ENCODE results near the gene SRSF5. TPM values are rescaled to one million over a fixed set of nuclear protein-coding genes. Genes with fewer than 3 reads are reported as not detected.
"Not testable (repeated sequence)": the region's sequence is repeated elsewhere in the genome, so short reads cannot be mapped to it uniquely, and the experiment has no call there.

Gene SRSF5
- total RNA-seq = 304 and 311 TPM in 2 replicates

DNA sequence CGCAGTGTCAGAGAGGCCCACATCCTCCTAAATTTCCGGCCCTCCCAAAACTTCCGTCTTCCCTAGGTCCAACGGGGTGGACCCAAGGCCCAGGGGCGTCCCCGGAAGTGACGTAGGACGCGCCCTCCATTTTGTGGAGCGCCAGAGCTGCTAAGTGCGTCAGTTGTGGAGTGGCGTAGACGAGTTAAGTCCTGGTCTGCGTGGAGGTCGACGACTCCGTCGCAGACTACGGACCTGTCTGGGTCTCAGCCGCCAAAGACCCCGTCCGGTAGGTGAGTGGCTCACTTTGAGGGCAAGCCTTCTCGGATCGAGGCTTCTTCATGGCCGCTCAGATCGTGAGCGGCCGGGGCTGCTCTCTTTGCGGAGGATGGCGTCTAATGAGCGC, at the start of gene SRSF5:
SRSF5 (plus strand) TSS at position 159 of the 385 bp plus-strand sequence. CDS start 1,015 bp downstream, outside the sequence.
- Mint-ChIP-seq H3K4me1 (ENCODE audit: low read depth) (peaks cover 68% of the 10 kb centered on the region), H3K36me3 (ENCODE audit: low read depth) (peaks cover 43% of the 10 kb centered on the region), H3K9me3 (peaks cover 7% of the 10 kb centered on the region), H3K27ac (peak within 1 kb of the TSS; percentile 98), H3K27me3 (ENCODE audit: insufficient read depth) (peaks cover 2% of the 10 kb centered on the region), H3K4me3 (peak within 1 kb of the TSS; percentile 94)
- DNase-seq (ENCODE audit: low spot score) = peak; percentile 92
- intact Hi-C loops (cut with micrococcal nuclease) = loop anchor here (1.0 to 10.0 kb wide), 11 partner anchors 40 to 1950 kb away; partner anchors contain the start of genes COX16, DCAF5, ERH and RAD51B

DNA sequence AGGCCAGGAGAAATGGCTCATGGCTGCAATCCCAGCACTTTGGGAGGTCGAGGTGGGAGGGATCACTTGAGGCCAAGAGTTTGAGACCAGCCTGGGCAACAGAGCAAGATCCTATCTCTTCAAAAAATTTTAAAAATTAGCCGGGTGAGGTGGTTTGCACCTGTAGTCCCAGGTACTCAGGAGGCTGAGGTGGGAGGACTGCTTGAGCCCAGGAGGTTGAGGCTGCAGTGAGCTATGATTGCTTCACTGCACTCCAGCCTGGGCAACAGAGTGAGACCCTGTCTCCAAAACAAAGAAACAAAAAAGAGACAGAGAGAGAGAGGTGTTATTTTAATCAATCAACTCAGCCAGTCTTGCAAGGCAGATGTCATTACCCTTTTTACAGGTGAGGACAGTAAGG, 48.3 kb upstream of the SRSF5 start:
- peaks cover 67% of the 10 kb centered on the region for H3K4me1 Mint-ChIP-seq (ENCODE audit: low read depth)
- H3K9me3 Mint-ChIP-seq; H3K27me3 Mint-ChIP-seq (ENCODE audit: insufficient read depth); intact Hi-C loops (cut with micrococcal nuclease); DNase-seq (ENCODE audit: low spot score): not testable (repeated sequence)
- peaks cover 30% of the 10 kb centered on the region for H3K36me3 Mint-ChIP-seq (ENCODE audit: low read depth)
- peak overlapping the region; percentile 7 for H3K4me3 Mint-ChIP-seq
- peak overlapping the region; percentile 36 for H3K27ac Mint-ChIP-seq

DNA sequence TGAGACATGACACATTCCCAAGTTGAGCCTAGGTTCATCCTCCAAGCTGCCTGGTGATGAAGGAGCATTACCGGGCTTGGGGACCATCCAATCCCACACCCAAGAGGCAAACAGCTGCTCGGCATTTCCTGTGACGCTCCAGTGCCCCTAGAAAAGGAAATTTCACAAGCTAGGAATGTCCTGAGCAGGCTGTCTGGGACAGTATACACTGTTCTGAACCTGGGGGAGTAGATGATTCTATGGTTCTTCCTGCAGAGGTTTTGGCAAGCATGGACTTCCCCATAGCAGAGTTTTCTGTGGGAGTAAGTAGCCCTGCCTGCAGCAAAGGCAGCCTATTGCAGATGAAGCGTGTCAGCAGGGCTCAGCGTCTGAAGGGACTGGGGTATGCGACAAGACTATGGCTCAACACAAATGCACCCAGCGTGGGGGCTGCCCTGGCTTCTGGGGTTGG, 47.4 kb upstream of the SRSF5 start:
- peak overlapping the region; percentile 30 for H3K27ac Mint-ChIP-seq
- H3K36me3 Mint-ChIP-seq (ENCODE audit: low read depth) = peaks cover 22% of the 10 kb centered on the region
- no peak for DNase-seq (ENCODE audit: low spot score)
- H3K9me3 Mint-ChIP-seq = no peaks in the 10 kb centered on the region
- peaks cover 2% of the 10 kb centered on the region for H3K27me3 Mint-ChIP-seq (ENCODE audit: insufficient read depth)
- intact Hi-C loops (cut with micrococcal nuclease) = no loop called here
- H3K4me3 Mint-ChIP-seq = peak overlapping the region; percentile 37
- peaks cover 58% of the 10 kb centered on the region for H3K4me1 Mint-ChIP-seq (ENCODE audit: low read depth)

DNA sequence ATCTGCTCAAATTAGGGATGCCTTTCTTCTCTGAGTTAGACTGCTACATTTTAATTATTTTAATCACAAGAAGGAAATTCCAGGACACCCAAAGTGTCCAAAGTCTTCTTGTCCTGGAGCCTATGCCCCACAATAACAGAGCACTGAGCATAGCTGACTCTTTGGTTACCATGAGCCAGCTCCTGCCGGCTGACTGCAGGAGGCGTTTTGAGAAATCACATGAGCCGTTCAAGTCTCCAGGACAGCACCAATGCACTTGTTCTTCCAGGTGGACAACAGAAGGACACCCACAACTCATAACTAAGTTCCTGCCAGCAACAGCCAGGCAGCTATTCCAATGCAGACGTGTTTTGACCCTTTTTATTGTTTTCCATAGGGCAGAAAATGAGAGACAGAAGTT, 46.0 kb upstream of the SRSF5 start:
- Mint-ChIP-seq H3K4me3 (no peak overlapping the region), H3K27me3 (ENCODE audit: insufficient read depth) (peaks cover 2% of the 10 kb centered on the region), H3K9me3 (no peaks in the 10 kb centered on the region), H3K4me1 (ENCODE audit: low read depth) (peaks cover 51% of the 10 kb centered on the region), H3K27ac (no peak overlapping the region), H3K36me3 (ENCODE audit: low read depth) (peaks cover 14% of the 10 kb centered on the region)
- intact Hi-C loops (cut with micrococcal nuclease) = no loop called here
- no peak for DNase-seq (ENCODE audit: low spot score)

DNA sequence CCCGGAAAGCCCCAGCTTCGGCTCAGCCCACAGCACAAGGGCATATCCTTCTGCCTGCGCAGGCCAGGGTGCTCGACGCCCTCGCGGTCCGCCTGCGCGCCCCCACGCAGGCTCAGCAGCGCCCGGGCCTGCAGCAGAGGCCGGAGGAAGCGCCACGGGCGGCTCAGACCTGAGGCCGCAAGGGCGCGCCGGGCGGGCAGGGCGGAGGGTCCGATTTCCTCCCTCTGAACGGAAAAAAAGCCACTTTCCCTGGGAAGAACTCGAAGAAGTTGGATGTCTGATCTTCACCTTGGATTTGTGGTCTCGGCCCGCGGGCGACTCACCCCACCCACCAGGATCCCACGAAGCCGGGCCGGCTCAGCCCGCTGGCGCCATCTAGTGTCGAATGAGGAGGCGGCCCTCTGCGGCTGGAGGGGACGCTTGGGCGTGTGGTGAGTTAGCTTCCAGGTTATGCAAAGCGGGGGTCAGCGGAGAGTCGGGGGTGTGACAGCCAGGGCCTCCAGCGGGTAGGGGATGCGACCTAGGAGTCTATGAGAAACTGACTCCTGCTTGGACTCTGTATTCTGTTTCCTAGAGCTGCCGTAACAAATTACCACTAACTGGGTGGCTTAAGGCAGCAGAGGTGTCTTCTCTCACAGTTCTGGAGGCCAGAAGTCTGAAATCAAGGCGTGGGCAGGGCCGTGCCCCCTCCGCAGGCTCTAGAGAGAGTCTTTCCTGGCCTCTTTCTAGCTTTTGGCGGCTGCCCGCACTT, 40.0 kb upstream of the SRSF5 start:
- peak; percentile 76 for DNase-seq (ENCODE audit: low spot score)
- peaks cover 38% of the 10 kb centered on the region for H3K4me1 Mint-ChIP-seq (ENCODE audit: low read depth)
- H3K9me3 Mint-ChIP-seq = no peaks in the 10 kb centered on the region
- no peaks in the 10 kb centered on the region for H3K27me3 Mint-ChIP-seq (ENCODE audit: insufficient read depth)
- intact Hi-C loops (cut with micrococcal nuclease) = loop anchor here (1.0 to 2.0 kb wide), 7 partner anchors 11 to 142 kb away; partner anchors contain the start of genes SRSF5 and SUSD6
- peak overlapping the region; percentile 72 for H3K4me3 Mint-ChIP-seq
- no peaks in the 10 kb centered on the region for H3K36me3 Mint-ChIP-seq (ENCODE audit: low read depth)
- H3K27ac Mint-ChIP-seq = peak overlapping the region; percentile 74

DNA sequence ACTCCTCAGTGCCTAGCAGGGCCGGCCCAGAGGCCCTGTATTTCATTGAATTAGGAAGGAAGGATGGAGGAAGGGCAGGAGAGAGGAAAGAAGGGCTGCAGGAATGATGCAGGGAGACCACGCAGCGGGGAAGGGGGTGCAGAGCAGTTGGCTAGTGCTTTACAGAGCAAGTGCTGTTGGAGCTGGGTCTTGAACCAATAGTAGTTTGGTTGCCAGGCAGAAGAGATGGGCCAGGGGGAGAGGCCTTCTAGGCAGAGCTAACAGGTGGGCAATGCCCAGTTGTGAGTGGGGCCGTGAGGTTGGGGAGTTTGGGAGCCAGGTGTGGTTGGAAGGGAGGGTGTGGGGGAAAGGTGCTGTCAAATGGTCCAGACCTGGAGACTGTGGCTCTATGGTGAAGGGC, 39.1 kb upstream of the SRSF5 start:
- DNase-seq (ENCODE audit: low spot score) = no peak
- Mint-ChIP-seq H3K4me1 (ENCODE audit: low read depth) (peaks cover 38% of the 10 kb centered on the region), H3K9me3 (no peaks in the 10 kb centered on the region), H3K36me3 (ENCODE audit: low read depth) (no peaks in the 10 kb centered on the region), H3K4me3 (peak overlapping the region; percentile 72), H3K27me3 (ENCODE audit: insufficient read depth) (peaks cover 2% of the 10 kb centered on the region), H3K27ac (peak overlapping the region; percentile 4)
- intact Hi-C loops (cut with micrococcal nuclease) = loop anchor here (1.0 to 2.0 kb wide), 6 partner anchors 39 to 143 kb away; partner anchors contain the start of genes SRSF5 and SUSD6

DNA sequence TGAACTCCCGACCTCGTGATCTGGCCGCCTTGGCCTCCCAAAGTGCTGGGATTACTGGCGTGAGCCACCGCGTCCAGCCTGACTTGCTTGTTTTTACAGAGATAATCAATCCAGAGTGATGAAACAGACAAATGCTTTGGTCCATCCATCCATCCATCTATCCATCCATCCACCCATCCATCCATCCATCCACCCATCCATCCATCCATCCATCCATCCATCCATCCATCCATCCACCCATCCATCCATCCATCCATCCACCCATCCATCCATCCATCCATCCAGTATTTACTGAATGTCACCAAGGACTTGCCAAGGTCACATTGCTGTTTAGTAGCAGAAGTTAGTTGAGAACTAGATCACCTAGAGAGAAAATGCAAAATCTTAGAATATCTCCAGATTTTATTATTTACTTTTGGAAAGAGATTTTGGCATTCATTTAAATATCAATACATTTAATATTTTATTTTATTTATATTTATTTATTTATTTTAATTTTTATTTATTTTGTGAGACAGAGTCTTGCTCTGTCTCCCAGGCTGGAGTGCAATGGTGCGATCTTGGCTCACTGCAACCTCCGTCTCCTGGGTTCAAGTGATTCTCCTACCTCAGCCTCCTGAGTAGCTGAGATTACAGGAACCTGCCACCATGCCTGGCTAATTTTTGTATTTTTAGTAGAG, 34.9 kb upstream of the SRSF5 start:
- H3K27ac Mint-ChIP-seq; H3K4me3 Mint-ChIP-seq; H3K27me3 Mint-ChIP-seq (ENCODE audit: insufficient read depth); H3K36me3 Mint-ChIP-seq (ENCODE audit: low read depth); DNase-seq (ENCODE audit: low spot score); H3K9me3 Mint-ChIP-seq: not testable (repeated sequence)
- H3K4me1 Mint-ChIP-seq (ENCODE audit: low read depth) = peaks cover 24% of the 10 kb centered on the region
- intact Hi-C loops (cut with micrococcal nuclease) = loop anchor here (2.0 kb wide), 1 partner anchor 297 kb away; no protein-coding TSS in a partner anchor

DNA sequence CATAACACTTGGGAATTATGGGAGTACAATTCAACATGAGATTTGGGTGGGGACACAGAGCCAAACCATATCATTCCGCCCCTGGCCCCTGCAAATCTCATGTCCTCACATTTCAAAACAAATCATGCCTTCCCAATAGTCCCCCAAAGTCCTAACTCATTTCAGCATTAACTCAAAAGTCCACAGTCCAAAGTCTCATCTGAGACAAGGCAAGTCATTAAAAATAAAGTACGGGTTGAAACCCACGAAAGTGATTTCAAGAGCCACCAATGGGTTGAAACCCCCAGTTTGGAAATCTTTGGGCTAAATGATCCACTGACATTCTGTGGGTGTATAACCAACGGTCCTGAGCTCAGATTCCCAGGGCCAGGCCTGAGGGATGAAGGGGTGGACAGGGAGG, 30.5 kb upstream of the SRSF5 start:
- H3K36me3 Mint-ChIP-seq (ENCODE audit: low read depth); H3K4me3 Mint-ChIP-seq; DNase-seq (ENCODE audit: low spot score); intact Hi-C loops (cut with micrococcal nuclease); H3K4me1 Mint-ChIP-seq (ENCODE audit: low read depth); H3K9me3 Mint-ChIP-seq; H3K27me3 Mint-ChIP-seq (ENCODE audit: insufficient read depth); H3K27ac Mint-ChIP-seq: not testable (repeated sequence)

DNA sequence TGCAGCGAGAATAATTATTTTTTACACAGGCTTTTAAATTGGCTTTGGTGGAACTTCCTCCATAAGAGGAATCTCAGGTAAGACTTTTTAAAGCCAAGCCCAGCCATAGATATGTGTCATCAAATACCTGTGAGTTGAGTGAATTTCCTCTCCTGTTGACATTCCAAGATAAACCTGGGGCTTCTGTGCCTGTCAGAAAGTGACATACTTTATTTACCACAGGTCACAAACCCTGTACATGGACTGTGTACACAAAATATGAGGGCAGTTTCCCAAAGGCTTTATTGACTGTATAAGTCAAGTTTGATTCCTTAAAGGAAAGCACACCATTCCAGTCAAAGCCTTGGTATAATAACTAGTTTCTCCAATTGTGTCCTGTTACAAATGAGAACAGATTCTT, 25.9 kb upstream of the SRSF5 start:
- intact Hi-C loops (cut with micrococcal nuclease) = no loop called here
- Mint-ChIP-seq H3K9me3 (peaks cover 4% of the 10 kb centered on the region), H3K27me3 (ENCODE audit: insufficient read depth) (no peaks in the 10 kb centered on the region), H3K27ac (no peak overlapping the region), H3K36me3 (ENCODE audit: low read depth) (peaks cover 2% of the 10 kb centered on the region), H3K4me3 (no peak overlapping the region), H3K4me1 (ENCODE audit: low read depth) (peaks cover 3% of the 10 kb centered on the region)
- DNase-seq (ENCODE audit: low spot score) = no peak

DNA sequence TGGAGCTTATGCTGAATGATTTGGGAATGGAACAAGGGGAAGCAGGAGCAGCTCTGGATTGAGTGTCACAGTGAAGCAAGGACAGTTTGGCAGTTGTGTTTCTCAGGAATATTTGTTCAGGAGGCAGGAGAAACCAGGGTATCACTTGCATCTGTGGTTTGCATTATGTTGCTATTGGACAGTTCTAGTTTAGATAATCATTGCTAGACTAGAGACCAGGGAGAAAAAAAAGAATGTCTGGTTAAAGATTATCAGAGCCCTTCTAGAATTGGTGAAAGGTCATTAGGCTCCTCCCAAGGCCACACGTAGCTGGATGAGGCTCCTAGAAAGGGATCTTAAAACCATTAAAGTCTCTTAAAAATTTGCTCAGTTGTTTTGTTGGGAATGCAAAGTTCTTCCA, 17.0 kb upstream of the SRSF5 start:
- Mint-ChIP-seq H3K4me3 (no peak overlapping the region), H3K27me3 (ENCODE audit: insufficient read depth) (peaks cover 2% of the 10 kb centered on the region), H3K27ac (no peak overlapping the region), H3K36me3 (ENCODE audit: low read depth) (no peaks in the 10 kb centered on the region), H3K4me1 (ENCODE audit: low read depth) (peaks cover 6% of the 10 kb centered on the region), H3K9me3 (no peaks in the 10 kb centered on the region)
- DNase-seq (ENCODE audit: low spot score) = no peak
- intact Hi-C loops (cut with micrococcal nuclease) = no loop called here

DNA sequence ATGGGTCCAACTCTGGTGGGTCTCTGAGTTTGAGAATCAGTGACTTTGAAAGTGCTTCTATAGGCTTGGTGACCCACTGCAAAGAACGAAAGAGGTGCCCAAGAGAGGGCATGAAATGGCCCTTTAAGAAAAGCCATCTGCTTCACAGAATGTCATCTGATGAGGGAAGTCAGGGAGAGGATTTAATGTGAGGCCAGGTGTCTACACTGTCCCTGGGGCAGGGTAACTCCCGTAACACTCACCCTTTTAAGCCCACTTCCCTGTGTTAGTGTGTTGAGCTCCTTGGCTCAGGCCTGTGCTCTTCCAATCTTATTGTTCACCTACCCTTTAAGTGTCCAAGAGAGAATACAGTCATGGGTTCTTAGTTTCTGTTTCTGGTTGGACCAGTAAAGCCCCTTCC, 16.4 kb upstream of the SRSF5 start:
- no peak overlapping the region for H3K4me3 Mint-ChIP-seq

DNA sequence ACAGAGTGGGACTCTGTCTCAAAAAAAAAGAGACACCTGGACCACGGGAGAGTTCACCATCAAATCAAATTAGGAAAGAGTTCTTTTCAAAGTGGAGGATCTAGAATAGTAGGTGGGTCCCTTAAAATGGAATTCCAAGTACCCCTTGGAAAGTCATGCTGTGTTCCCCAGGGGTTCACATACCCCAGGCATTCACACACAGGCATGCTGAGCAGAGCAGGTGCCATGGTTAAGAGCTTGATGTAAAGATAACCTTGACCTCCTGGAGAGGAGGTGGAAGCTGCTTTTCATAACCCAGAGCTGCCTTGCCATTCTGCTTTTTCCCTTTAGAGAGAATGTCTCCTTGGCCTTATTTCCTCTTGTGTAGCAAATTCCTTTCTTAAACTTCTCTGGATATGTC, 14.2 kb upstream of the SRSF5 start:
- Mint-ChIP-seq H3K4me3 (no peak overlapping the region), H3K9me3 (no peaks in the 10 kb centered on the region), H3K27me3 (ENCODE audit: insufficient read depth) (peaks cover 2% of the 10 kb centered on the region), H3K27ac (no peak overlapping the region), H3K4me1 (ENCODE audit: low read depth) (peaks cover 6% of the 10 kb centered on the region), H3K36me3 (ENCODE audit: low read depth) (no peaks in the 10 kb centered on the region)
- DNase-seq (ENCODE audit: low spot score) = no peak
- intact Hi-C loops (cut with micrococcal nuclease) = no loop called here

More for the DNA sequence above, 16.4 kb upstream of the SRSF5 start:
- Mint-ChIP-seq H3K27ac (no peak overlapping the region), H3K4me1 (ENCODE audit: low read depth) (peaks cover 10% of the 10 kb centered on the region), H3K36me3 (ENCODE audit: low read depth) (no peaks in the 10 kb centered on the region), H3K9me3 (no peaks in the 10 kb centered on the region), H3K27me3 (ENCODE audit: insufficient read depth) (peaks cover 2% of the 10 kb centered on the region)
- intact Hi-C loops (cut with micrococcal nuclease) = no loop called here
- DNase-seq (ENCODE audit: low spot score) = no peak

DNA sequence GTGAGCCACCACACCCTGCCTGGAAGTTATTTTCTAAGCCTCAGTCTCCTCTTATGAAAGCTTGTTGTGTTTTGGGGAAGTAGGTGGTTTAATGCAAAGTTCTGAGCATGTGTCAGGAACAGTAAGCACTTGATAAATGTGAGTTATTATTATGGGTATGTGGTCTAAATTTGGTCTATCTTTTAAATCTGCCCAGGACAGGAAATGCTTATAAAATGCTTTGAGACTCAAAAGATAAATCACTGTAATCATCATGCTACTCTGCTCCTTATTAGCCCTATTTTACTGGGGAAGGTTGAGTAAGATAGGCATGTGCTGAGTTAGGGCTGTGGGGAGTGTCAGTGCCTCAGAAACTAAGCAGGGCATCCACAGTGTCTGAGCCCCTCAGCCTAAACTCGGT, 13.1 kb upstream of the SRSF5 start:
- intact Hi-C loops (cut with micrococcal nuclease) = no loop called here
- Mint-ChIP-seq H3K27ac (no peak overlapping the region), H3K27me3 (ENCODE audit: insufficient read depth) (peaks cover 2% of the 10 kb centered on the region), H3K4me3 (no peak overlapping the region), H3K36me3 (ENCODE audit: low read depth) (no peaks in the 10 kb centered on the region), H3K4me1 (ENCODE audit: low read depth) (peaks cover 6% of the 10 kb centered on the region), H3K9me3 (no peaks in the 10 kb centered on the region)
- no peak for DNase-seq (ENCODE audit: low spot score)

All from activated T-helper 1 cell treated with anti-CD3 and anti-CD28 coated beads, Interleukin-12 subunit alpha, Interleukin-12 subunit beta, Interleukin-2, Interleukin-4 antibody, amounts not matched to agents 30 ng/mL and 10 ng/mL and 1 ng/mL, durations not matched to agents 14 hours and 24 hours and 36 hours (primary cell).